UCSD-AML1 (cell line): ENCODE results near the gene MYH11.

Experiments used
- DNase-seq: peaks from one replicate; lab custom pipeline; 2025; ENCODE audit not compliant: unreplicated experiment; lab: John Stamatoyannopoulos, UW

MYH11 gene

GRCh38 chr16:15856901-15857698 lies at the start of gene MYH11:
MYH11 (minus strand) TSS chr16:15857028; CDS start chr16:15838252, 18,776 bp downstream.
- peak; percentile 17 for DNase-seq

GRCh38 chr16:15906439-15906838 lies 49.6 kb upstream of the MYH11 start:
- DNase-seq, result no peak

- DNase-seq, result no peak
Observed at GRCh38 chr16:15903960-15904359, 47.1 kb upstream of the MYH11 start.

GRCh38 chr16:15900901-15901500 lies 44.2 kb upstream of the MYH11 start:
- DNase-seq, result no peak

- DNase-seq, result no peak
Observed at GRCh38 chr16:15900357-15900756, 43.5 kb upstream of the MYH11 start.

GRCh38 chr16:15899538-15900100 lies 42.8 kb upstream of the MYH11 start:
- DNase-seq, result peak; percentile 30

GRCh38 chr16:15898654-15899053 lies 41.8 kb upstream of the MYH11 start:
- DNase-seq, result no peak

- DNase-seq, result no peak
Observed at GRCh38 chr16:15897834-15898254, 41.0 kb upstream of the MYH11 start.

GRCh38 chr16:15897121-15897780 lies 40.4 kb upstream of the MYH11 start:
- no peak for DNase-seq

- DNase-seq, result no peak
Observed at GRCh38 chr16:15894571-15895374, 37.9 kb upstream of the MYH11 start.

- DNase-seq, result no peak
Observed at GRCh38 chr16:15891508-15891907, 34.7 kb upstream of the MYH11 start.

GRCh38 chr16:15888072-15888976 lies 31.5 kb upstream of the MYH11 start, which contains the start of gene CEP20:
CEP20 (minus strand) TSS chr16:15888603; CDS start chr16:15888585, 18 bp downstream.
- DNase-seq, result peak; percentile 99

- no peak for DNase-seq
Observed at GRCh38 chr16:15887283-15887682, 30.5 kb upstream of the MYH11 start.

- DNase-seq, result no peak
Observed at GRCh38 chr16:15886078-15886477, 29.2 kb upstream of the MYH11 start.

- no peak for DNase-seq
Observed at GRCh38 chr16:15885560-15886001, 28.8 kb upstream of the MYH11 start.

- no peak for DNase-seq
Observed at GRCh38 chr16:15882563-15882962, 25.7 kb upstream of the MYH11 start.

GRCh38 chr16:15881794-15882379 lies 25.1 kb upstream of the MYH11 start:
- DNase-seq, result no peak

GRCh38 chr16:15880434-15881308 lies 23.8 kb upstream of the MYH11 start:
- DNase-seq, result no peak
